ENCODE measurements around the gene EFNA5.

DNA sequence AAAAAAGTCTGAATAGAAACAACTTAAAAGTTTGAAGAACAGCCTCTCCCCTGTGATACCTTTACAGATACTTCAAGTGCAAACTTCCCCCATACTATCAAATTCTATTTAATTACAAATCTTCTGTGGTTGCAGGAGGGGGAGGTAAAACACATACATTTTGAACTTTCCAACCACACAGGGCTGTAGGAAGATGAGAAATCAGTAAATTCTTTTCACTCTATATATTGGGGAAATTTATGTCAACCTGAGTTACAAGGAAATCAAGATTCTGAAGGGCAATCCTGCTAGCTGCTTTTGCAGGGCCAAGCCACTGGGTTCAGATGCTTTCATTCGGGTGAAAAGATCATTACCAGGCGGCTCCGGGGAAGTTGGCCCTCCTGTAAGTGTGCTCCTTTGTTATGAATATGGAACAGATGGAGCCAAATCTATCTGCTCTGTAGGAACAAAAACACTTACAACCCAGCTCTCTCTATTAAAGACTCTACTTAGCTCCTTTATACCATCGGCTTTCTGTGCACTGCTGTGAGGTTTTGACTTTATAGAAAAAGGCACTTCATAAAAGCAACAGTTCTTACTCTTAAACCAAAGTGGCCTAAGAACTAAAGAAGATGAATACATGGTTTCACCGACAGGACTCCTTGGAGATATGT, 269.1 kb downstream of the EFNA5 start:
- TF ChIP-seq POLR2A (IDR thresholded peaks at IDR 0.05; ENCODE audit: low read length) (no peak), GATA1 (IDR thresholded peaks at IDR 0.05; ENCODE audit: low read depth, low read length) (no peak)

Measured in erythroblast (primary cell).